Vagina (tissue), 2 donors: ENCODE data around the gene PIH1D1. TPM values are rescaled to one million over a fixed set of nuclear protein-coding genes. Genes with fewer than 3 reads are reported as not detected.
A peak's percentile ranks its signal among the peaks of the same experiment; 100 is the strongest.

ENCODE experiments used
- DNase-seq, 2 donors: peaks; one replicate each; pipeline ENCODE4 v3.0.0-alpha.2; 2017; ENCODE audit errors: extremely low spot score in 2 of 2
- H3K27ac ChIP-seq: fragments of 200-600 bp; sonication (generic); one replicate; pipeline ENCODE4 v1.5.1; 2019
- H3K27me3 ChIP-seq: fragments of 200-600 bp; sonication (generic); one replicate; pipeline ENCODE4 v1.5.1; 2019
- H3K36me3 ChIP-seq, 2 donors: fragments of 200-600 bp; sonication (generic); one replicate each; pipeline ENCODE4 v1.5.1; 2017 to 2019
- H3K4me1 ChIP-seq: fragments of 200-600 bp; sonication (generic); one replicate; pipeline ENCODE4 v1.5.1; 2019
- H3K4me3 ChIP-seq, 2 donors: fragments of 200-600 bp; sonication (generic); 1 replicate in 1 of 2; 2 replicates in 1 of 2; pipeline ENCODE4 v1.5.1; 2016 to 2019
- H3K9me3 ChIP-seq: fragments of 200-600 bp; sonication (generic); one replicate; pipeline ENCODE4 v1.5.1; 2019
- POLR2A ChIP-seq, 2 donors: fragments of 450-650 bp; IDR thresholded peaks; one replicate each; pipeline ENCODE4 v1.6.1; 2017; ENCODE audit warnings: antibody characterized with exemption in 2 of 2, mild to moderate bottlenecking in 2 of 2, moderate library complexity in 2 of 2
- POLR2AphosphoS5 ChIP-seq, 2 donors: sonication (generic); formaldehyde crosslinking; IDR thresholded peaks; one replicate each; pipeline ENCODE4 v1.9.0; 2017; ENCODE audit warnings: antibody characterized with exemption in 2 of 2, mild to moderate bottlenecking in 2 of 2, low read depth in 1 of 2; ENCODE audit not compliant: insufficient read depth in 1 of 2
- intact Hi-C: fragments of 100-400 bp; cut with DNase I; formaldehyde crosslinking; loops from one replicate; pipeline ENCODE4 v1.15.1; 2023
- microRNA counts, 2 donors: library from miRNA; unstranded; fragments of <30 nt; microRNA quantifications; one replicate each; lab custom pipeline; 2016 to 2017
- microRNA-seq: library from miRNA; unstranded; fragments of <30 nt; microRNA quantifications from one replicate; pipeline ENCODE4, GENCODE V29; 2017; ENCODE audit warnings: borderline number of aligned reads, borderline replicate concordance
- small RNA-seq: library from RNA; depleted of rRNA; stranded (forward); fragments of <200 nt; gene quantifications from one replicate; pipeline ENCODE3, GENCODE V24; 2016
- total RNA-seq: library from RNA; depleted of rRNA; stranded (reverse); fragments of >200 nt; gene quantifications from one replicate; pipeline ENCODE4 v1.2.3, GENCODE V29; 2016
- TF ChIP-seq, protein P1 (sequence below), 3 experiments: fragments of 450-650 bp in 2 of 3; fragments of 200-600 bp in 1 of 3; sonication (generic) in 1 of 3; IDR thresholded peaks; one replicate each; pipeline ENCODE4 v1.5.1; 2017 to 2019; ENCODE audit warnings: antibody characterized with exemption in 3 of 3, mild to moderate bottlenecking in 2 of 3, moderate library complexity in 2 of 3

The PIH1D1 gene
- total RNA-seq, 1 donor from 2014 or later: 96.3 TPM

DNA sequence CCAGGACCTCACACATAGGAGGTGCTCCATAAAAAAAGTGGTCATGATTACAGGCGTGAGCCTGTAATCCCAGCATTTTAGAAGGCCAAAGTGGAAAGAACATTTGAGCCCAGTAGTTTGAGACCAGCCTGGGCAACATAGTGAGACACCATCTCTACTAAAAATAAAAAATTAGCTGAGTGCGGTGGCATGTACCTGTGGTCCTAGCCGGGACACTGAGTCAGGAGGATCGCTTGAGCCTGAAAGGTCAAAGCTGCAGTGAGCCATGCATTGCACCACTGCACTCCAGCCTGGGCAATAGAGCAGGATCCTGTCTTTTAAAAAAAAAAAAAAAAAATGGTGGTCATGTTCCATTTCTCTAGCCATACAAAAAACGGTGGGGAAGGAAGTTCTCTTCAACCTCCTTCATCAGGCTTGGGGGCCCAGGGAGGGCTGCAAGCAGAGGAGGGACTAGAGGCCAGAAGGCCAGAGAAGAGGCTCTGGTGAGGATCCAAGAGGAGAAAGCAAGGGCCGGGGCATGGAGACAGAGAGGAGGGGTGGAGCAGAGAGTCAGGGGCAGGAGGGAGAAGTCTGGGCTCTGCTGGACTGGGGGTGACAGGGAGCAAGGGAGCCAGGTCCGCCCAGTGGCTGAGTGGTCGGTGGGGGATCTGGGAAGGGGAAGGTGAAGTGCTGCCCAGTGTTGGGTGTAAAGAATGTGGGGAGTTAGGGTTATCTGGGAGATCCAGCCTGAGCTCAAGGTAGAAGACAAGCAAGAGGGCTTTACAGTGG, 54.7 kb downstream of the PIH1D1 start:
- no peaks in the 10 kb centered on the region for H3K27me3 ChIP-seq
- intact Hi-C loops: no loop called here
- H3K36me3 ChIP-seq: no peaks in the 10 kb centered on the region
- TF ChIP-seq POLR2A (IDR thresholded peaks at IDR 0.05) (no peak), POLR2AphosphoS5 (IDR thresholded peaks at IDR 0.05; ENCODE audit: insufficient read depth in 1 of 2, low read depth in 1 of 2) (no peak)
- TF ChIP-seq, protein P1, sequence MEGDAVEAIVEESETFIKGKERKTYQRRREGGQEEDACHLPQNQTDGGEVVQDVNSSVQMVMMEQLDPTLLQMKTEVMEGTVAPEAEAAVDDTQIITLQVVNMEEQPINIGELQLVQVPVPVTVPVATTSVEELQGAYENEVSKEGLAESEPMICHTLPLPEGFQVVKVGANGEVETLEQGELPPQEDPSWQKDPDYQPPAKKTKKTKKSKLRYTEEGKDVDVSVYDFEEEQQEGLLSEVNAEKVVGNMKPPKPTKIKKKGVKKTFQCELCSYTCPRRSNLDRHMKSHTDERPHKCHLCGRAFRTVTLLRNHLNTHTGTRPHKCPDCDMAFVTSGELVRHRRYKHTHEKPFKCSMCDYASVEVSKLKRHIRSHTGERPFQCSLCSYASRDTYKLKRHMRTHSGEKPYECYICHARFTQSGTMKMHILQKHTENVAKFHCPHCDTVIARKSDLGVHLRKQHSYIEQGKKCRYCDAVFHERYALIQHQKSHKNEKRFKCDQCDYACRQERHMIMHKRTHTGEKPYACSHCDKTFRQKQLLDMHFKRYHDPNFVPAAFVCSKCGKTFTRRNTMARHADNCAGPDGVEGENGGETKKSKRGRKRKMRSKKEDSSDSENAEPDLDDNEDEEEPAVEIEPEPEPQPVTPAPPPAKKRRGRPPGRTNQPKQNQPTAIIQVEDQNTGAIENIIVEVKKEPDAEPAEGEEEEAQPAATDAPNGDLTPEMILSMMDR (IDR thresholded peaks at IDR 0.05): no peak
- no peaks in the 10 kb centered on the region for H3K4me1 ChIP-seq
- no peak overlapping the region for H3K27ac ChIP-seq
- H3K9me3 ChIP-seq: no peaks in the 10 kb centered on the region
- H3K4me3 ChIP-seq: no peak overlapping the region
- DNase-seq: no peak

MicroRNAs encoded within 50 kb of the gene (microRNA counts, 767-probe panel; counts per million panel counts)
- microRNA hsa-miR-150-5p (lab: Ali Mortazavi, UCI): 7,725 to 7,929 counts per million in 2 donors

Small RNA genes lying within 50 kb of the gene (microRNA-seq; reads per million reads assigned to microRNA genes)
- 788 reads per million, percentile 74 among the genes with 10 or more reads in this experiment for gene MIR150

Small RNA genes lying within 50 kb of the gene (small RNA-seq; reads per million reads assigned to genes)
- gene MIR150 (70.0 reads per million, percentile 97 among the genes with 10 or more reads in this experiment), gene SNORD32A (not detected), gene SNORD33 (not detected), gene SNORD34 (not detected), gene SNORD35A (not detected), gene SNORD35B (not detected)

Other genes with a start within 250 kb of the PIH1D1 start
- gene SLC6A16, start 126.6 kb downstream of the PIH1D1 start, total RNA-seq: 2.5 TPM
- gene CD37, start 116.4 kb downstream of the PIH1D1 start, total RNA-seq: 22.1 TPM
- gene TEAD2, start 89.4 kb downstream of the PIH1D1 start, total RNA-seq: 20.4 TPM
- not detected for gene DKKL1, start 87.9 kb downstream of the PIH1D1 start, total RNA-seq
- gene KASH5, start 63.6 kb downstream of the PIH1D1 start, total RNA-seq: not detected
- gene PTH2, start 28.4 kb downstream of the PIH1D1 start, total RNA-seq: not detected
- not detected for gene GFY, start 26.4 kb downstream of the PIH1D1 start, total RNA-seq
- gene SLC17A7, start 10.3 kb downstream of the PIH1D1 start, total RNA-seq: 0.74 TPM
- gene ALDH16A1, start 1.4 kb upstream of the PIH1D1 start, total RNA-seq: 29.5 TPM
- gene FLT3LG, start 22.4 kb upstream of the PIH1D1 start, total RNA-seq: 10.1 TPM
- 3,900 TPM for gene RPL13A, start 35.8 kb upstream of the PIH1D1 start, total RNA-seq
- 4,897 TPM for gene RPS11, start 44.6 kb upstream of the PIH1D1 start, total RNA-seq
- gene FCGRT, start 60.8 kb upstream of the PIH1D1 start, total RNA-seq: 166 TPM
- gene RCN3, start 76.2 kb upstream of the PIH1D1 start, total RNA-seq: 22.6 TPM
- 72.2 TPM for gene NOSIP, start 128.7 kb upstream of the PIH1D1 start, total RNA-seq
- 5.4 TPM for gene PRRG2, start 129.5 kb upstream of the PIH1D1 start, total RNA-seq
- 15.5 TPM for gene PRR12, start 139.4 kb upstream of the PIH1D1 start, total RNA-seq
- gene RRAS, start 188.3 kb upstream of the PIH1D1 start, total RNA-seq: 112 TPM
- gene SCAF1, start 190.4 kb upstream of the PIH1D1 start, total RNA-seq: 20.4 TPM
- 59.4 TPM for gene IRF3, start 214.0 kb upstream of the PIH1D1 start, total RNA-seq
- gene BCL2L12, start 214.1 kb upstream of the PIH1D1 start, total RNA-seq: 14.7 TPM
- gene PRMT1, start 225.5 kb upstream of the PIH1D1 start, total RNA-seq: 156 TPM
- 2.7 TPM for gene ADM5, start 237.8 kb upstream of the PIH1D1 start, total RNA-seq
- gene CPT1C, start 239.3 kb upstream of the PIH1D1 start, total RNA-seq: 12.3 TPM